Activated naive CD4-positive, alpha-beta T cell treated with anti-CD3 and anti-CD28 coated beads for 36 hours (primary cell): ENCODE measurements around the gene MED23. TPM values are rescaled to one million over a fixed set of nuclear protein-coding genes. Genes with fewer than 3 reads are reported as not detected.

Experiments used
- CTCF ChIA-PET: fragments of 350-600 bp; sonication (Branson Sonifier 250); formaldehyde crosslinking; loops from one replicate; lab custom pipeline; 2021; ENCODE audit warnings: antibody characterized with exemption; lab: Charles Lee
- DNase-seq: peaks from one replicate; pipeline ENCODE4 v3.0.0-alpha.2; 2020
- H3K27ac Mint-ChIP-seq: one replicate; pipeline ENCODE4 v1.8.0; 2021; ENCODE audit warnings: mild to moderate bottlenecking, mixed read lengths
- H3K27me3 Mint-ChIP-seq: one replicate; pipeline ENCODE4 v1.8.0; 2021; ENCODE audit warnings: low read depth, mixed read lengths
- H3K36me3 Mint-ChIP-seq: one replicate; pipeline ENCODE4 v1.8.0; 2021; ENCODE audit warnings: low read depth, mixed read lengths
- H3K4me1 Mint-ChIP-seq: one replicate; pipeline ENCODE4 v1.8.0; 2021; ENCODE audit warnings: low read depth, mixed read lengths
- H3K4me3 Mint-ChIP-seq: one replicate; pipeline ENCODE4 v1.8.0; 2021; ENCODE audit warnings: mild to moderate bottlenecking, moderate library complexity, mixed read lengths
- H3K9me3 Mint-ChIP-seq: one replicate; pipeline ENCODE4 v1.8.0; 2021; ENCODE audit warnings: mixed read lengths
- intact Hi-C: fragments of 100-400 bp; cut with micrococcal nuclease; formaldehyde crosslinking; loops from one replicate; pipeline ENCODE4 v1.15.1; 2023
- total RNA-seq, 2 experiments: library from RNA; stranded (reverse); gene quantifications; one replicate each; pipeline ENCODE4 v1.2.3, GENCODE V29; 2021

Gene MED23
- total RNA-seq, 2 experiments from 2014 or later = 27.4 to 28.8 TPM

- Mint-ChIP-seq H3K4me1 (peaks cover 2% of the 10 kb centered on the region), H3K27ac (no peak overlapping the region), H3K4me3 (no peak overlapping the region), H3K27me3 (no peaks in the 10 kb centered on the region), H3K9me3 (no peaks in the 10 kb centered on the region), H3K36me3 (peaks cover 1% of the 10 kb centered on the region)
- intact Hi-C loops = no loop called here
- no peak for DNase-seq
- CTCF ChIA-PET = interaction anchor here (0.7 to 3.6 kb wide), 2 partner anchors 26 to 171 kb away, joined by 3 to 15 read pairs; partner anchors contain the start of gene MED23
These were observed 26.3 kb upstream of the MED23 start for GRCh38 chr6:131654326-131654725.

- intact Hi-C loops = no loop called here
- Mint-ChIP-seq H3K36me3 (peaks cover 1% of the 10 kb centered on the region), H3K27me3 (no peaks in the 10 kb centered on the region), H3K4me1 (peaks cover 2% of the 10 kb centered on the region), H3K9me3 (no peaks in the 10 kb centered on the region), H3K27ac (no peak overlapping the region), H3K4me3 (no peak overlapping the region)
- DNase-seq = no peak
- CTCF ChIA-PET = no interaction called here
These were observed 24.4 kb upstream of the MED23 start for GRCh38 chr6:131652472-131652871.

- intact Hi-C loops = no loop called here
These were observed 23.7 kb upstream of the MED23 start for GRCh38 chr6:131651782-131652181.

GRCh38 chr6:131646249-131646670 lies 18.2 kb upstream of the MED23 start:
- no peaks in the 10 kb centered on the region for H3K36me3 Mint-ChIP-seq
- intact Hi-C loops = no loop called here
- no peak overlapping the region for H3K27ac Mint-ChIP-seq
- no peaks in the 10 kb centered on the region for H3K27me3 Mint-ChIP-seq
- H3K4me3 Mint-ChIP-seq = no peak overlapping the region
- no peak for DNase-seq
- no peaks in the 10 kb centered on the region for H3K9me3 Mint-ChIP-seq
- peaks cover 2% of the 10 kb centered on the region for H3K4me1 Mint-ChIP-seq
- CTCF ChIA-PET = interaction anchor here (1.5 kb wide), 1 partner anchor 18 kb away, joined by 3 read pairs; the partner anchor contains the start of gene MED23

More at GRCh38 chr6:131651782-131652181, 23.7 kb upstream of the MED23 start:
- Mint-ChIP-seq H3K36me3 (peaks cover 1% of the 10 kb centered on the region), H3K27me3 (no peaks in the 10 kb centered on the region), H3K9me3 (no peaks in the 10 kb centered on the region), H3K4me3 (no peak overlapping the region), H3K4me1 (peaks cover 2% of the 10 kb centered on the region), H3K27ac (no peak overlapping the region)
- DNase-seq = no peak
- CTCF ChIA-PET = no interaction called here

GRCh38 chr6:131645846-131646245 lies 17.8 kb upstream of the MED23 start:
- Mint-ChIP-seq H3K27me3 (no peaks in the 10 kb centered on the region), H3K36me3 (no peaks in the 10 kb centered on the region), H3K9me3 (no peaks in the 10 kb centered on the region), H3K27ac (no peak overlapping the region), H3K4me3 (no peak overlapping the region), H3K4me1 (peaks cover 2% of the 10 kb centered on the region)
- intact Hi-C loops = no loop called here
- CTCF ChIA-PET = interaction anchor here (1.5 kb wide), 1 partner anchor 18 kb away, joined by 3 read pairs; the partner anchor contains the start of gene MED23
- DNase-seq = no peak

- Mint-ChIP-seq H3K4me1 (peaks cover 4% of the 10 kb centered on the region), H3K27ac (no peak overlapping the region), H3K36me3 (no peaks in the 10 kb centered on the region), H3K27me3 (no peaks in the 10 kb centered on the region), H3K9me3 (no peaks in the 10 kb centered on the region), H3K4me3 (no peak overlapping the region)
- DNase-seq = no peak
- intact Hi-C loops = no loop called here
- CTCF ChIA-PET = no interaction called here
These were observed 16.9 kb upstream of the MED23 start for GRCh38 chr6:131644921-131645320.

- DNase-seq = no peak
- no peaks in the 10 kb centered on the region for H3K9me3 Mint-ChIP-seq
- CTCF ChIA-PET = interaction anchor here (0.7 kb wide), 1 partner anchor 16 kb away, joined by 3 read pairs; the partner anchor contains the start of gene MED23
- H3K4me1 Mint-ChIP-seq = peaks cover 2% of the 10 kb centered on the region
- H3K27me3 Mint-ChIP-seq = no peaks in the 10 kb centered on the region
- intact Hi-C loops = no loop called here
- H3K36me3 Mint-ChIP-seq = no peaks in the 10 kb centered on the region
- H3K27ac Mint-ChIP-seq = no peak overlapping the region
- no peak overlapping the region for H3K4me3 Mint-ChIP-seq
These were observed 15.9 kb upstream of the MED23 start for GRCh38 chr6:131643855-131644460.

- no peak for DNase-seq
- H3K27ac Mint-ChIP-seq = no peak overlapping the region
- CTCF ChIA-PET = interaction anchor here (1.2 kb wide), 1 partner anchor 15 kb away, joined by 4 read pairs; the partner anchor contains the start of gene MED23
- no peaks in the 10 kb centered on the region for H3K9me3 Mint-ChIP-seq
- no peaks in the 10 kb centered on the region for H3K27me3 Mint-ChIP-seq
- intact Hi-C loops = no loop called here
- no peak overlapping the region for H3K4me3 Mint-ChIP-seq
- peaks cover 2% of the 10 kb centered on the region for H3K4me1 Mint-ChIP-seq
- H3K36me3 Mint-ChIP-seq = no peaks in the 10 kb centered on the region
These were observed 15.1 kb upstream of the MED23 start for GRCh38 chr6:131642987-131643611.

- no peak for DNase-seq
- Mint-ChIP-seq H3K36me3 (no peaks in the 10 kb centered on the region), H3K27me3 (no peaks in the 10 kb centered on the region), H3K27ac (no peak overlapping the region), H3K4me1 (peaks cover 2% of the 10 kb centered on the region), H3K9me3 (no peaks in the 10 kb centered on the region), H3K4me3 (no peak overlapping the region)
- intact Hi-C loops = no loop called here
- CTCF ChIA-PET = interaction anchor here (1.2 kb wide), 1 partner anchor 15 kb away, joined by 4 read pairs; the partner anchor contains the start of gene MED23
These were observed 14.5 kb upstream of the MED23 start for GRCh38 chr6:131642565-131642964.

GRCh38 chr6:131641554-131641953 lies 13.5 kb upstream of the MED23 start:
- CTCF ChIA-PET = interaction anchor here (1.2 kb wide), 1 partner anchor 14 kb away, joined by 4 read pairs; the partner anchor contains the start of gene MED23
- Mint-ChIP-seq H3K36me3 (no peaks in the 10 kb centered on the region), H3K27ac (no peak overlapping the region), H3K9me3 (no peaks in the 10 kb centered on the region), H3K4me1 (peaks cover 2% of the 10 kb centered on the region), H3K4me3 (no peak overlapping the region), H3K27me3 (no peaks in the 10 kb centered on the region)
- intact Hi-C loops = no loop called here
- DNase-seq = no peak

GRCh38 chr6:131640576-131640975 lies 12.5 kb upstream of the MED23 start:
- CTCF ChIA-PET = interaction anchor here (4.2 kb wide), 1 partner anchor 12 kb away, joined by 33 read pairs; the partner anchor contains the start of gene MED23

GRCh38 chr6:131640100-131640499 lies 12.1 kb upstream of the MED23 start:
- Mint-ChIP-seq H3K27ac (no peak overlapping the region), H3K27me3 (no peaks in the 10 kb centered on the region), H3K36me3 (no peaks in the 10 kb centered on the region), H3K4me3 (no peak overlapping the region), H3K4me1 (peaks cover 2% of the 10 kb centered on the region), H3K9me3 (no peaks in the 10 kb centered on the region)
- CTCF ChIA-PET = interaction anchor here (4.2 kb wide), 1 partner anchor 12 kb away, joined by 33 read pairs; the partner anchor contains the start of gene MED23
- intact Hi-C loops = no loop called here
- DNase-seq = no peak

More at GRCh38 chr6:131640576-131640975, 12.5 kb upstream of the MED23 start:
- intact Hi-C loops = no loop called here
- DNase-seq = no peak
- H3K4me1 Mint-ChIP-seq = peaks cover 2% of the 10 kb centered on the region
- H3K36me3 Mint-ChIP-seq = no peaks in the 10 kb centered on the region
- H3K27ac Mint-ChIP-seq = no peak overlapping the region
- no peaks in the 10 kb centered on the region for H3K9me3 Mint-ChIP-seq
- H3K27me3 Mint-ChIP-seq = no peaks in the 10 kb centered on the region
- no peak overlapping the region for H3K4me3 Mint-ChIP-seq
